HepG2 (cell line): ENCODE measurements around the gene ATE1. TPM values are rescaled to one million over a fixed set of nuclear protein-coding genes. Genes with fewer than 3 reads are reported as not detected.

Experiments
- FLYWCH1 ChIP-seq: sonication (generic); formaldehyde crosslinking; IDR thresholded peaks from 2 replicates; pipeline ENCODE4 v1.8.1; 2023; ENCODE audit warnings: mild to moderate bottlenecking, missing genetic modification reagents
- HMG20B ChIP-seq: conservative IDR thresholded peaks from 2 replicates; pipeline ENCODE4 v1.6.1; 2016; ENCODE audit warnings: missing genetic modification reagents, missing compliant biosample characterization
- KAT8 ChIP-seq: IDR thresholded peaks from 2 replicates; pipeline ENCODE4 v1.6.1; 2016; ENCODE audit warnings: missing genetic modification reagents, missing compliant biosample characterization
- KLF9 ChIP-seq: IDR thresholded peaks from 2 replicates; pipeline ENCODE4 v1.6.1; 2016; ENCODE audit warnings: low read depth
- MLLT10 ChIP-seq: sonication (generic); formaldehyde crosslinking; IDR thresholded peaks from 2 replicates; pipeline ENCODE4 v1.4.0; 2020; ENCODE audit warnings: missing genetic modification reagents
- NFIC ChIP-seq: IDR thresholded peaks from 2 replicates; pipeline ENCODE4 v1.6.1; 2012; ENCODE audit warnings: mild to moderate bottlenecking, low read length, inconsistent platforms
- REPIN1 ChIP-seq: sonication (generic); formaldehyde crosslinking; IDR thresholded peaks from 2 replicates; pipeline ENCODE4 v1.8.0; 2022; ENCODE audit warnings: missing genetic modification reagents, low read depth, mild to moderate bottlenecking, borderline replicate concordance
- YEATS2 ChIP-seq: sonication (generic); formaldehyde crosslinking; IDR thresholded peaks from 2 replicates; pipeline ENCODE4 v1.4.0; 2020; ENCODE audit warnings: missing genetic modification reagents, borderline replicate concordance
- ZMYM2 ChIP-seq: sonication (generic); formaldehyde crosslinking; IDR thresholded peaks from 2 replicates; pipeline ENCODE4 v1.8.0; 2022; ENCODE audit warnings: mild to moderate bottlenecking, missing genetic modification reagents
- ZNF264 ChIP-seq: sonication (generic); formaldehyde crosslinking; IDR thresholded peaks from 2 replicates; pipeline ENCODE4 v1.4.0; 2020; ENCODE audit warnings: missing genetic modification reagents
- ZNF563 ChIP-seq: sonication (generic); formaldehyde crosslinking; IDR thresholded peaks from 2 replicates; pipeline ENCODE4 v1.8.0; 2022; ENCODE audit warnings: mild to moderate bottlenecking, moderate library complexity, missing genetic modification reagents
- ZNF644 ChIP-seq: IDR thresholded peaks from 2 replicates; pipeline ENCODE4 v1.6.1; 2016; ENCODE audit warnings: low read depth
- ZNF749 ChIP-seq: sonication (generic); formaldehyde crosslinking; IDR thresholded peaks from 2 replicates; pipeline ENCODE4 v1.8.0; 2022; ENCODE audit warnings: mild to moderate bottlenecking, missing genetic modification reagents, moderate library complexity, borderline replicate concordance
- ZNF772 ChIP-seq: sonication (generic); formaldehyde crosslinking; IDR thresholded peaks from 2 replicates; pipeline ENCODE4 v1.5.0; 2020; ENCODE audit warnings: mild to moderate bottlenecking, missing genetic modification reagents
- ZNF879 ChIP-seq: sonication (generic); formaldehyde crosslinking; IDR thresholded peaks from 2 replicates; pipeline ENCODE4 v1.8.1; 2023; ENCODE audit warnings: missing genetic modification reagents
- polyA plus RNA-seq, 8 experiments: library from polyadenylated mRNA; depleted of rRNA in 3 of 8; stranded (reverse) in 7 of 8; unstranded in 1 of 8; fragments of >200 nt; fragmentation: Illumina TruSeq in 4 of 8; extraction: Trizol in 4 of 8; gene quantifications; 2 replicates each; pipeline versions ENCODE4 v1.2.1 to v1.2.3, GENCODE V29; 2011 to 2016; ENCODE audit warnings: low read depth in 4 of 8, missing spikeins in 1 of 8, mixed read lengths in 1 of 8; ENCODE audit not compliant: insufficient read depth in 1 of 8
- total RNA-seq, 5 experiments: library from RNA; depleted of rRNA; stranded (reverse); fragments of >200 nt; fragmentation: Illumina TruSeq; extraction: Trizol; gene quantifications; 2 replicates each; pipeline ENCODE4 v1.2.3, GENCODE V29; 2016; ENCODE audit warnings: low read depth in 1 of 5
- TF ChIP-seq, protein P1 (sequence below), 2 experiments: sonication (generic) in 1 of 2; formaldehyde crosslinking in 1 of 2; IDR thresholded peaks; 2 replicates each; pipeline versions ENCODE4 v1.4.0 to v1.6.1; 2016 to 2020; ENCODE audit warnings: borderline replicate concordance in 1 of 2, low read depth in 1 of 2, mild to moderate bottlenecking in 1 of 2, missing genetic modification reagents in 1 of 2
- TF ChIP-seq, protein P2 (sequence below): sonication (generic); formaldehyde crosslinking; conservative IDR thresholded peaks from 2 replicates; pipeline ENCODE4 v1.8.1; 2023; ENCODE audit warnings: missing genetic modification reagents
- TF ChIP-seq, protein P3 (sequence below): sonication (generic); formaldehyde crosslinking; IDR thresholded peaks from 2 replicates; pipeline ENCODE4 v1.4.0; 2020; ENCODE audit warnings: mild to moderate bottlenecking, missing genetic modification reagents
- TF ChIP-seq, protein P4 (sequence below): sonication (generic); formaldehyde crosslinking; IDR thresholded peaks from 2 replicates; pipeline ENCODE4 v1.4.0; 2020; ENCODE audit warnings: missing genetic modification reagents, borderline replicate concordance

The ATE1 gene
- total and polyA plus RNA-seq, 2 of the 13 experiments (the other 11 are each of a cell fraction or from before 2014, with no cell fraction given): 17.5 to 42.2 TPM

DNA sequence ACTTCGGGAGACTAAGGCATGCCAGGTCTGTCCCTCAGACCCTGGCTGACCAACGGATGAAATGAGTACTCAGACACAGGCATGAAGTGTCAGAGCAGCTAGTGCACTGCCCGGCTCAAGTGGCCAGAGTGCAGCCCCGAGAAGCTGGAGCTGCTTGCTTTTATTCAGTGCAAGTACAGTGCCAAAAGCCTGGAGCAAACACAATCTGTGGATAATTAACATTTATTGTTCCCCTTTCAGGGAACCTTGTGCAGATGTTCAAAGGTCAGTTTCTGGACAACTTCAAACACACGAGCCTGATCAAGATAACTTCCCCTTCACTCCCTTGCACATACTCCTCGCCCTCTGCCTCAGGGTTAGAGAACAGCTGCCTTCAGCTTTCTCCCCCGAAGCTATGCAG, 7.9 kb upstream of the ATE1 start (continued):
- TF ChIP-seq, protein P1, sequence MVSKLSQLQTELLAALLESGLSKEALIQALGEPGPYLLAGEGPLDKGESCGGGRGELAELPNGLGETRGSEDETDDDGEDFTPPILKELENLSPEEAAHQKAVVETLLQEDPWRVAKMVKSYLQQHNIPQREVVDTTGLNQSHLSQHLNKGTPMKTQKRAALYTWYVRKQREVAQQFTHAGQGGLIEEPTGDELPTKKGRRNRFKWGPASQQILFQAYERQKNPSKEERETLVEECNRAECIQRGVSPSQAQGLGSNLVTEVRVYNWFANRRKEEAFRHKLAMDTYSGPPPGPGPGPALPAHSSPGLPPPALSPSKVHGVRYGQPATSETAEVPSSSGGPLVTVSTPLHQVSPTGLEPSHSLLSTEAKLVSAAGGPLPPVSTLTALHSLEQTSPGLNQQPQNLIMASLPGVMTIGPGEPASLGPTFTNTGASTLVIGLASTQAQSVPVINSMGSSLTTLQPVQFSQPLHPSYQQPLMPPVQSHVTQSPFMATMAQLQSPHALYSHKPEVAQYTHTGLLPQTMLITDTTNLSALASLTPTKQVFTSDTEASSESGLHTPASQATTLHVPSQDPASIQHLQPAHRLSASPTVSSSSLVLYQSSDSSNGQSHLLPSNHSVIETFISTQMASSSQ (IDR thresholded peaks at IDR 0.05; ENCODE audit: low read depth): peak; percentile 76
- TF ChIP-seq, protein P1 (CRISPR knock-in tag; IDR thresholded peaks at IDR 0.05; ENCODE audit: borderline replicate concordance): peak; percentile 81; the same call in 1 of the 2 replicates
- TF ChIP-seq, protein P2, sequence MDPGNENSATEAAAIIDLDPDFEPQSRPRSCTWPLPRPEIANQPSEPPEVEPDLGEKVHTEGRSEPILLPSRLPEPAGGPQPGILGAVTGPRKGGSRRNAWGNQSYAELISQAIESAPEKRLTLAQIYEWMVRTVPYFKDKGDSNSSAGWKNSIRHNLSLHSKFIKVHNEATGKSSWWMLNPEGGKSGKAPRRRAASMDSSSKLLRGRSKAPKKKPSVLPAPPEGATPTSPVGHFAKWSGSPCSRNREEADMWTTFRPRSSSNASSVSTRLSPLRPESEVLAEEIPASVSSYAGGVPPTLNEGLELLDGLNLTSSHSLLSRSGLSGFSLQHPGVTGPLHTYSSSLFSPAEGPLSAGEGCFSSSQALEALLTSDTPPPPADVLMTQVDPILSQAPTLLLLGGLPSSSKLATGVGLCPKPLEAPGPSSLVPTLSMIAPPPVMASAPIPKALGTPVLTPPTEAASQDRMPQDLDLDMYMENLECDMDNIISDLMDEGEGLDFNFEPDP (CRISPR knock-in tag): no peak
- peak; percentile 69 for TF ChIP-seq ZNF772
- no peak for TF ChIP-seq YEATS2
- TF ChIP-seq, protein P3, sequence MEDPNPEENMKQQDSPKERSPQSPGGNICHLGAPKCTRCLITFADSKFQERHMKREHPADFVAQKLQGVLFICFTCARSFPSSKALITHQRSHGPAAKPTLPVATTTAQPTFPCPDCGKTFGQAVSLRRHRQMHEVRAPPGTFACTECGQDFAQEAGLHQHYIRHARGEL (CRISPR knock-in tag): no peak
- TF ChIP-seq ZNF879 (CRISPR knock-in tag): no peak
- TF ChIP-seq ZNF563 (CRISPR knock-in tag): peak; percentile 64; the same call in 1 of the 2 replicates
- TF ChIP-seq, protein P4, sequence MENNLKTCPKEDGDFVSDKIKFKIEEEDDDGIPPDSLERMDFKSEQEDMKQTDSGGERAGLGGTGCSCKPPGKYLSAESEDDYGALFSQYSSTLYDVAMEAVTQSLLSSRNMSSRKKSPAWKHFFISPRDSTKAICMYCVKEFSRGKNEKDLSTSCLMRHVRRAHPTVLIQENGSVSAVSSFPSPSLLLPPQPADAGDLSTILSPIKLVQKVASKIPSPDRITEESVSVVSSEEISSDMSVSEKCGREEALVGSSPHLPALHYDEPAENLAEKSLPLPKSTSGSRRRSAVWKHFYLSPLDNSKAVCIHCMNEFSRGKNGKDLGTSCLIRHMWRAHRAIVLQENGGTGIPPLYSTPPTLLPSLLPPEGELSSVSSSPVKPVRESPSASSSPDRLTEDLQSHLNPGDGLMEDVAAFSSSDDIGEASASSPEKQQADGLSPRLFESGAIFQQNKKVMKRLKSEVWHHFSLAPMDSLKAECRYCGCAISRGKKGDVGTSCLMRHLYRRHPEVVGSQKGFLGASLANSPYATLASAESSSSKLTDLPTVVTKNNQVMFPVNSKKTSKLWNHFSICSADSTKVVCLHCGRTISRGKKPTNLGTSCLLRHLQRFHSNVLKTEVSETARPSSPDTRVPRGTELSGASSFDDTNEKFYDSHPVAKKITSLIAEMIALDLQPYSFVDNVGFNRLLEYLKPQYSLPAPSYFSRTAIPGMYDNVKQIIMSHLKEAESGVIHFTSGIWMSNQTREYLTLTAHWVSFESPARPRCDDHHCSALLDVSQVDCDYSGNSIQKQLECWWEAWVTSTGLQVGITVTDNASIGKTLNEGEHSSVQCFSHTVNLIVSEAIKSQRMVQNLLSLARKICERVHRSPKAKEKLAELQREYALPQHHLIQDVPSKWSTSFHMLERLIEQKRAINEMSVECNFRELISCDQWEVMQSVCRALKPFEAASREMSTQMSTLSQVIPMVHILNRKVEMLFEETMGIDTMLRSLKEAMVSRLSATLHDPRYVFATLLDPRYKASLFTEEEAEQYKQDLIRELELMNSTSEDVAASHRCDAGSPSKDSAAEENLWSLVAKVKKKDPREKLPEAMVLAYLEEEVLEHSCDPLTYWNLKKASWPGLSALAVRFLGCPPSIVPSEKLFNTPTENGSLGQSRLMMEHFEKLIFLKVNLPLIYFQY (CRISPR knock-in tag): no peak
- TF ChIP-seq KAT8 (CRISPR knock-in tag): peak; percentile 74
- TF ChIP-seq NFIC: no peak
- no peak for TF ChIP-seq FLYWCH1
- TF ChIP-seq KLF9 (CRISPR knock-in tag): no peak
- TF ChIP-seq MLLT10 (CRISPR knock-in tag): no peak
- TF ChIP-seq HMG20B: 0 out of 2 replicates have a peak, but pooled peaks have one; percentile 36
- TF ChIP-seq ZNF644 (CRISPR knock-in tag): no peak
- TF ChIP-seq ZMYM2 (CRISPR knock-in tag): 0 out of 2 replicates have a peak, but pooled peaks have one; percentile 27
- TF ChIP-seq ZNF749 (CRISPR knock-in tag): no peak
- peak; percentile 50; the same call in 1 of the 2 replicates for TF ChIP-seq REPIN1 (CRISPR knock-in tag)
- peak; percentile 90; the same call in 1 of the 2 replicates for TF ChIP-seq ZNF264 (CRISPR knock-in tag)
